ENCODE measurements around the gene DCAF5. TPM values are rescaled to one million over a fixed set of nuclear protein-coding genes. Genes with fewer than 3 reads are reported as not detected.
"Not testable (repeated sequence)": the region's sequence is repeated elsewhere in the genome, so short reads cannot be mapped to it uniquely, and the experiment has no call there.

Gene DCAF5
- total RNA-seq, 1 donor: 32.3 TPM

- DNase-seq (ENCODE audit: low read depth in 2 of 3, low spot score in 2 of 3): no peak
These were observed 107.9 kb downstream of the DCAF5 start for GRCh38 chr14:69044965-69045555.

DNA sequence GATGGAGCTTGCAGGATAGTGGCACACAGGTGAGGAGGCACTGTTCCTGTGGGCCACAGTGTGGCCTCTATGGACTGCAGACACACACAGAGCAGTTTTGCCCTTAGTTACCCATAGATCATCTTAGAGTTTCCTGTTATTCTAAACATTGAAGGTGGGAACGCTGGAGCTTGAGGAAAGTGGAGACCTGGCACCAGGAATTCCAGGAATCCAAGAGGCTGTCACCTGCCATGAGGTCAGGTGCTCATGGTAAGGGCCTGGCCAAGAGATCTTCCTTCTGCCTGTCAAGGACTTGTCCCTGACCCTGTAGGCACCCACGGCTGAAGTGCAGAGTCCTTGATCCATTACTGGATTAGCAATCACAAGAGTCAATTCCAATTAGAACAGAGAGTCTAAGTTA is 108.6 kb downstream of the DCAF5 start:
- no peak for DNase-seq (ENCODE audit: low read depth in 2 of 3, low spot score in 2 of 3)

DNA sequence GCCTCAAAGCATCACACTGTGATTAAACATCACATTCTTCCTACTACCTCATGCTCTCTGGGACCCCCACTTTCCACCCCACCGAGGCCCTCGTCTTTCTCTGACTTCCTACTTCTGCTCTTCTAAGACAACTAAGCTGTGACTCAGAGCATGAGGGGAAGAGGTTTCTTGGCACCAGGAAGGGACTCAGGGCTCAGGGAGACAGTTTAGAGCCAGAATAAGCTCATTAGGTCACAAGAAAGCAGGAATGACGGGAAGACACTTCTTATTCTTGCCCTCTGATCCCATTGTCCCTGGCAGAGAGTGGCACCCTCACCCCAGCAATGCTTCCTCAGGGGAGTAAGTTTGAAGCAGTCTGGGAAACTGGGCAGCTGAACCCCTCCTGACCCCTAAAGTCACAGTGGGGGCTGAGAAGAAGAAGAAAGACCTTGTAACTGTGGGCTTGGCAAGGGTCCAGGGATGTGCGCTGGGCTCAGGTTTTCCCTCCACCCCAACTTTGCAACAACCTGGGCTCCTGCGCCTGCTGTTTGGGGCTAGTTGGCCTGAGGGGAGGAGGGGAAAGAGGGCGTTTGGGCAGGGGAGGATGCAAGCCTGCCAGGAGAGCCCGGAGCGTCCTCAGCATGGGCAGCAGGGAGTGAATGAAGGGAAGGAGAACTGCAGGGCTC is 109.2 kb downstream of the DCAF5 start:
- peak in 2 of 3 donors; percentile 55 to 77 for DNase-seq (ENCODE audit: low read depth in 2 of 3, low spot score in 2 of 3)

DNA sequence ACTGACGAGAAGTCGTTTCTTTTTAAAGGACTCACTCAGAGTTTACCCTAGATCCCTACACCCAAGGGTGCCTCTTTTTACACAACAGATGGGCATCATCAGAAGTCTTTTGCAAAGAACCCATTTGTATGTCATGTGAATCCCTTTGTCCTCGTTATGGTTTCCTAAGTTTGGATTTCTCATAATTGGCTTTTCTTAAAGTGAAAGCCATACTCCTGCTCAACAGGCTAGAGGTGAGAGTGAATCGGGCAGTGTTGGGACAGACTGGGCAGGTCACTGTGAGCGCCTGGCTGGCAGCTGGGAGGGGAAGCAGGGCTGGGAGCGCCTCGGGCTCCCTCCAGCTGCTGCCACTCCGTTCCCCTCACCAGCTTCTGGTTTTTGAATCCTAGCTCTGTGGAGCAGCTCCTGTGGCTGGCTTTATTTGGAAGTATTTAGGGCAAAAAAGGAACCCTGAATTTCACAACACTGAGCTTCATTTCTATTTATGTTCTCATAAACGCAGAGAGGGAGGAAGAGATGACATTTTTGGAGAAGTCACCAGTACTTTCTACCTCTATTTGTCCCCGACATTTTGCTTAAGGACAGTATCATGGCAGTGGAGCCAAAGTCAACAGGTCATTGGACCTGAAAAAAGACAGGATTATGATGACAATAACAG is 110.0 kb downstream of the DCAF5 start:
- peak in 1 of 3 donors; percentile 26 for DNase-seq (ENCODE audit: low read depth in 2 of 3, low spot score in 2 of 3)

- DNase-seq (ENCODE audit: low read depth in 2 of 3, low spot score in 2 of 3): no peak
These were observed 110.6 kb downstream of the DCAF5 start for GRCh38 chr14:69042299-69042698.

GRCh38 chr14:69041783-69042182 is 111.1 kb downstream of the DCAF5 start:
- no peak for DNase-seq (ENCODE audit: low read depth in 2 of 3, low spot score in 2 of 3)

GRCh38 chr14:69040353-69040752 is 112.6 kb downstream of the DCAF5 start:
- DNase-seq (ENCODE audit: low read depth in 2 of 3, low spot score in 2 of 3): no peak

GRCh38 chr14:69039288-69039628 is 113.7 kb downstream of the DCAF5 start:
- no peak for DNase-seq (ENCODE audit: low read depth in 2 of 3, low spot score in 2 of 3)

DNA sequence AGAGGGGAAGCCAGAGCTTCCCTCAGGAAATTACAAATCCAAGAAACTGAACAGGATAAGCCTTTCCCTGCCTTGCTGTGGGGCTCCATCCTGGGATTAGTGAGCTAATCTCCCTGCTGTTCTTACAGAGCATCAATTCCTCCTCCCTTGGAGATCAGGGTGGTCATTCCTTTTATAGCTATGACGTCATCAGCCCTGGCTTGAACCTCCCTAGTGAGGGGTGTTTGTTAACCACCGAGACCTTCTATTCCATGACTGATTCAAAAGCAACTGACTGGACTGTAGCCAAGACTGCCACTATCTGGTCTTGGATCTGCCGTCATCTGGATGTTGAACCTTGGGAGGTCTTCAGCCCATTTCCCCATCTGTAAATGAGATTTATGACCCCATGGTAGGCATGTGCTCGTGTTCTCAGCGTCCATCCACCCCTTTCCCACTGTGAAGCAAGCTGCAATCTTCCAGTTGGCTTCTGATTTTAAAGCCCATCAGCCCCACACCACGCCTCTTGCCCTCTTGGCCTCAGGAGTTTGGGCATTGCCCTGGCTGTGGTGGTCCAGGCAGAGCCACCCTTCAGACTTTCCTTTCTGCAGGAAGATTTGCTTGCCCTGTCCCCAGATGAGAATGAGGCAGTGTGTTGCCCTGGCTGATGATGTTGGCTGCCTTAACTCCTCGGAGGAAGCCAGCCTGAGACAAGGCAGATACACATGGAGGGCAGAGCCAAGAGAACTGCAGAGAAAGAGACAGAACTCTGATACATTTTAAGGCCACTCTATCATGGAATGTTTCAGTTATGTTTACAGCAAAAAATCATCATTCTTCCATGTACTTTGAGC is 114.2 kb downstream of the DCAF5 start:
- peak in 1 of 3 donors; percentile 50 for DNase-seq (ENCODE audit: low read depth in 2 of 3, low spot score in 2 of 3)

DNA sequence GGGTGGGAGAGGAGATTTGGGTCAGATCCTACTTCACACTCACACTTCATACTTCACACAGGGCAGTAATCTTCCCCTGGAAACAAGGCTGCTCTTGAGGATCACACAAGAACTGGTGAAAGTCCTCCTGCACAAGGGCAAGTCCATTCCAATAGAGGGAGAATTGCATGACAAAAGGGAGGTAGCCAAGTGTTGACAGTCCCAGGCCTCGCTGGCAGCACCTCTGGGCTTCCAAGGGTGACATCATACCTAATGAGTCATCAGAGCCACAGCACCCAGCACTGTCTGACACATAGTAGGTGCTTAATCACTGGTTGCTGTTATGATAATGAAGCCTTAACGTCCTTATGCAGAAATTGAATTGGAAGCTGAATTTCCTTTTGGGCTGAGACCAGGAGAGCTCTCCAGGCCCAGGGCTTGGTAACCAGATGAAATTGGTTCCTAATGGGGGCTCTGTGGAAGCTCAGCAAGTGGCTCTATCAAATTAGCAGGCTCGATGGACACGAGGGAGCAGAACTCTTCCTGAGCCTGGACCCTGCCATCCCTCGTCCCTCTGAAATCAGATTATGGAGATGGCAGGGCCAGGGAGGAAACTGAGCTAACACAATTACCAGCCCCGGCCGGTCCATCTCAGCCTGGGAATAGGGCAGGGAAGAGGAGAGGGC is 115.0 kb downstream of the DCAF5 start:
- DNase-seq (ENCODE audit: low read depth in 2 of 3, low spot score in 2 of 3): no peak

- no peak for DNase-seq (ENCODE audit: low read depth in 2 of 3, low spot score in 2 of 3)
These were observed 116.0 kb downstream of the DCAF5 start for GRCh38 chr14:69036757-69037506.

- no peak for DNase-seq (ENCODE audit: low read depth in 2 of 3, low spot score in 2 of 3)
These were observed 118.2 kb downstream of the DCAF5 start for GRCh38 chr14:69034612-69035262.

DNA sequence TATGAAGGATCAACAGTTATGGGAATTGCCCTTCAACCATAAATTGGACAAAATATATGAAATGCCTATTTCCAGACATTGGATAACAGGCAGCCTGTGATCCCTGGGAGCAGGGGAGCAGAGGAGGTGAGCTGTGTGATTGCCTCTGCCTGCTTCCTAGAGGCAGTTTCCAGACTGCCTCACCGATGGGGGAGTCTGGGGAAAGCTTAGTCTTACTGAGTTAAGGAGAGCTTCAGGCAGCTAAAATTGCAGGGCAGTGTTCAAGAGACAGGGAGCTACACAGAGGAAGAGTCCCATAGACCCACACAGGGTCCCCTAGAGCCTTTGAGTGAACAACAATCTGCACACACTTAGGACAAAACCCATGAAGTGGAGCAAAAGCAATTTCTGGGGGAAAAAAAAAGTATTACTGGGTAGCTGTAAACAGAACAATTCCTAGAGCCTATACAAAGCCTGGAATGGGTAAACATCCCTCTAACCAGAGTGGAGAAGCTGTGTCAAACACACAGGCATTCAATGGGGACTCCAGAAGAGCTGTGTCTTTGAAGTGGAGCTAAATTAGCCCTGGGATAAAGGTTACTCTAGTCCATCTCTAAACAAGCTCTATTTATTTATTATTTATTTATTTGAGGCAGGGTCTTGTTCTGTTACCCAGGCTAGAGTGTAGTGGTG is 125.5 kb downstream of the DCAF5 start:
- no peak for DNase-seq (ENCODE audit: low read depth in 2 of 3, low spot score in 2 of 3)

DNA sequence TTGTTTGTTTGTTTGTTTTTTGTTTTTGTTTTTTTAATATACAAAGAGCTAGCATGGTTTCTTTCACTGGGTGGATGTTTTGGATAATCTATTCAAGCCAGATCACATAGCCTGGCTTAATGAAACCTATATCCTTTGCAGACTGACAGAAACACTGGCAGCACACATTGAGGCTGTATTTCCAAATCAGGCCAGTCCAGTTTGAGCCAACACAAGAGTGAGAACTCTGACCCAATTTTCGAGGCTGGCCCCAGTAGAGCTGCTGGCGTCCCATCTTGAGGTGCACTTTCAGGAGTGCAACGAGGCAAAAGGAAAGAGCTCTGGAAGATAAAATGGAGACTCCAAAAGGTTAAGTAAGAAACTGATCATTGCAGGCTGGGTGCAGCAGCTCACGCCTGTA is 129.9 kb downstream of the DCAF5 start:
- DNase-seq (ENCODE audit: low read depth in 2 of 3, low spot score in 2 of 3): no peak

DNA sequence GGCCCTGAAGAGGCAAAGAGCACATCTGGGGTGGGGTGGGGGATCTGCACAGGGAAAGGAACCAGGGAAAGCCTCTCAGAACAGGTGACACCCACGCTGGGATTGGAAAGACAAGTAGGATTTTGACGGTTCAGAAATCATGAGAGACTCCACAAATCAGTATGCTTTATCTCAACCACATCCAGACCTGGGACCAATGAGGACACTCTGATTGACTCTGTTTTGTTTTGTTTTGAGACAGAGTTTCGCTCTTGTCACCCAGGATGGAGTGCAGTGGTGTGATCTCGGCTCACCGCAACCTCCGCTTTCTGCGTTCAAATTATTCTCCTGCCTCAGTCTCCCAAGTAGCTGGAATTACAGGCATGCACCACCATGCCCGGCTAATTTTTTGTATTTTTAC is 130.8 kb downstream of the DCAF5 start:
- not testable (repeated sequence) for DNase-seq (ENCODE audit: low read depth in 2 of 3, low spot score in 2 of 3)

DNA sequence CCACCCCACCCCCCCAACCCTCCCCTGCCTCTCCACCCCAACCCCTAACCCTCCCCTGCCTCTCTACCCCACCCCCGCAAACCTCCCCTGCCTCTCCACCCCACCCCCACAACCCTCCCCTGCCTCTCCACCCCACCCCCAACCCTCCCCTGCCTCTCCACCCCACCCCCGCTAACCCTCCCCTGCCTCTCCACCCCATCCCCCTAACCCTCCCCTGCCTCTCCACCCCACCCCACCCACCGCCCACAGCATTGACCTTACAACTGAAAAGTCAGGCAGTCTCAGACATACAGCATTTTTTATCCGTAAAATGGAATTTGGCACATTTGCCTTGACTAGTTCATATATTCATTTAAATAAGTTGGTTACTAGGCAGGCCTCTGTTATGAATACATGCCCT is 135.2 kb downstream of the DCAF5 start:
- no peak for DNase-seq (ENCODE audit: low read depth in 2 of 3, low spot score in 2 of 3)

DNA sequence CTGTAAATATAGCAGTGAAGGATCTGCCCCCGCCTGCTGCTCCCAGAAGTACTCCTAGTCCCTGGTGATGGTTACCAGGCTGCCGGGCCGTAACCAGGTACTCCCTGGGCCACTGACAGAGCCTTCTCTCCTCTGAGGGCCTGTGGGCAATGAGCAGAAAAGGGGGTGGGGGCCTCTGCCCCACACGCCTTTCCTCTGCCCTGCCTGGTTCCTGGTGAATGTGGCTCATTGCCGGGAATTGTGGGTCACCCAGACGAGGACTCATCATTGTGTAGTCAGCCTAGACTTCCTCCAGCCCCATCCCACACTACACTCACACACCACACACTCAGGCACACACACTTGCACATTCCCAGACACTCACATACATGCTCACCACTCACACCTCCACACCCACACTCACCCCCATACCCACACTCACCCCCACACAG is 138.1 kb downstream of the DCAF5 start:
- no peak for DNase-seq (ENCODE audit: low read depth in 2 of 3, low spot score in 2 of 3)

- peak in 2 of 3 donors; percentile 57 to 80 for DNase-seq (ENCODE audit: low read depth in 2 of 3, low spot score in 2 of 3)
These were observed 138.8 kb downstream of the DCAF5 start for GRCh38 chr14:69013943-69014782.

Data from hematopoietic multipotent progenitor cell (in vitro differentiated cells).